GM23338 (cell line): Measurements from ENCODE around the gene GPR156.

Source experiments
- CTCF ChIP-seq, 2 experiments: fragments of 200-600 bp in 1 of 2; sonication (generic) in 1 of 2; conservative IDR thresholded peaks; 2 replicates each; pipeline versions ENCODE4 v1.5.1 to v1.6.1; 2016 to 2017; ENCODE audit warnings: antibody characterized with exemption in 2 of 2, low read depth in 2 of 2, mild to moderate bottlenecking in 2 of 2, moderate library complexity in 1 of 2
- ETS1 ChIP-seq: IDR thresholded peaks from 2 replicates; pipeline ENCODE4 v1.6.1; 2016; ENCODE audit warnings: antibody characterized with exemption
- EZH2 ChIP-seq: fragments of 200-600 bp; sonication (generic); IDR thresholded peaks from one replicate; pipeline ENCODE4 v1.8.0; 2017; ENCODE audit warnings: antibody characterized with exemption, mild to moderate bottlenecking, low read depth; ENCODE audit not compliant: unreplicated experiment
- POLR2AphosphoS5 ChIP-seq: IDR thresholded peaks from 2 replicates; pipeline ENCODE4 v1.6.1; 2016; ENCODE audit warnings: antibody characterized with exemption, low read depth
- REST ChIP-seq: IDR thresholded peaks from one replicate; pipeline ENCODE4 v1.6.1; 2018; ENCODE audit warnings: antibody characterized with exemption; ENCODE audit not compliant: unreplicated experiment

- TF ChIP-seq CTCF (conservative IDR thresholded peaks at IDR 0.05; ENCODE audit: low read depth in 2 of 2): no peak
- no peak for TF ChIP-seq EZH2
- TF ChIP-seq POLR2AphosphoS5: no peak
- TF ChIP-seq ETS1: no peak
- no peak for TF ChIP-seq REST
These were observed 39.6 kb downstream of the GPR156 start for GRCh38 chr3:120245386-120245785.
